Measurements from ENCODE around the gene GTF3C1.

DNA sequence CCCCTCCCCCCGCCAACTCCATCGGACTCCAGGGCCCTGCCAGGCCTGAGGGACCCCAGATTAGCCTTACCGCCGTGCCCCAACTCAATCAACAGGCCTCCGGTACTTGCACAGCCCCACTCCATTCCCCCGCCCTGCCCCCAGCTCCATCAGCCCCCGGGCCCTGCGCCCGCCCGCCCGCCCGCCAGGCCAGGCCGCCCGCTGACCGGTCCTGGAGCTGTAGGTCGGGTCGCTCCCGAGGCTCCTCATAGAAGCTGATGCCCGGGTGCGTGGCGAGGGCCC is 308 bp downstream of the GTF3C1 start:
- TF ChIP-seq SIN3A (IDR thresholded peaks at IDR 0.05; ENCODE audit: borderline replicate concordance, insufficient read depth, low read depth, low read length) (no peak), CTCF (IDR thresholded peaks at IDR 0.05) (no peak), POLR2AphosphoS5 (IDR thresholded peaks at IDR 0.05; ENCODE audit: low read depth, low read length) (no peak)
- TF ChIP-seq, protein P1, sequence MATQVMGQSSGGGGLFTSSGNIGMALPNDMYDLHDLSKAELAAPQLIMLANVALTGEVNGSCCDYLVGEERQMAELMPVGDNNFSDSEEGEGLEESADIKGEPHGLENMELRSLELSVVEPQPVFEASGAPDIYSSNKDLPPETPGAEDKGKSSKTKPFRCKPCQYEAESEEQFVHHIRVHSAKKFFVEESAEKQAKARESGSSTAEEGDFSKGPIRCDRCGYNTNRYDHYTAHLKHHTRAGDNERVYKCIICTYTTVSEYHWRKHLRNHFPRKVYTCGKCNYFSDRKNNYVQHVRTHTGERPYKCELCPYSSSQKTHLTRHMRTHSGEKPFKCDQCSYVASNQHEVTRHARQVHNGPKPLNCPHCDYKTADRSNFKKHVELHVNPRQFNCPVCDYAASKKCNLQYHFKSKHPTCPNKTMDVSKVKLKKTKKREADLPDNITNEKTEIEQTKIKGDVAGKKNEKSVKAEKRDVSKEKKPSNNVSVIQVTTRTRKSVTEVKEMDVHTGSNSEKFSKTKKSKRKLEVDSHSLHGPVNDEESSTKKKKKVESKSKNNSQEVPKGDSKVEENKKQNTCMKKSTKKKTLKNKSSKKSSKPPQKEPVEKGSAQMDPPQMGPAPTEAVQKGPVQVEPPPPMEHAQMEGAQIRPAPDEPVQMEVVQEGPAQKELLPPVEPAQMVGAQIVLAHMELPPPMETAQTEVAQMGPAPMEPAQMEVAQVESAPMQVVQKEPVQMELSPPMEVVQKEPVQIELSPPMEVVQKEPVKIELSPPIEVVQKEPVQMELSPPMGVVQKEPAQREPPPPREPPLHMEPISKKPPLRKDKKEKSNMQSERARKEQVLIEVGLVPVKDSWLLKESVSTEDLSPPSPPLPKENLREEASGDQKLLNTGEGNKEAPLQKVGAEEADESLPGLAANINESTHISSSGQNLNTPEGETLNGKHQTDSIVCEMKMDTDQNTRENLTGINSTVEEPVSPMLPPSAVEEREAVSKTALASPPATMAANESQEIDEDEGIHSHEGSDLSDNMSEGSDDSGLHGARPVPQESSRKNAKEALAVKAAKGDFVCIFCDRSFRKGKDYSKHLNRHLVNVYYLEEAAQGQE (IDR thresholded peaks at IDR 0.05; ENCODE audit: insufficient read depth in 1 of 2, low read depth in 2 of 2, low read length in 1 of 2), result no peak

Measured in Panc1 (cell line).